H54 (cell line): Measurements from ENCODE around the gene DHRS3.

Experiments used
- DNase-seq: peaks from one replicate; pipeline ENCODE4 v3.0.0; 2011; ENCODE audit warnings: low spot score, mixed read lengths; ENCODE audit not compliant: insufficient read length
- FAIRE-seq: peaks from 3 replicates; lab custom pipeline; 2011; peaks lifted over from hg19 to GRCh38; lab: Jason Lieb, UNC
- POLR2A ChIP-seq: IDR thresholded peaks from 2 replicates; pipeline ENCODE4 v1.6.1; 2011; ENCODE audit warnings: low read depth, mild to moderate bottlenecking, low read length

Gene DHRS3

DNA sequence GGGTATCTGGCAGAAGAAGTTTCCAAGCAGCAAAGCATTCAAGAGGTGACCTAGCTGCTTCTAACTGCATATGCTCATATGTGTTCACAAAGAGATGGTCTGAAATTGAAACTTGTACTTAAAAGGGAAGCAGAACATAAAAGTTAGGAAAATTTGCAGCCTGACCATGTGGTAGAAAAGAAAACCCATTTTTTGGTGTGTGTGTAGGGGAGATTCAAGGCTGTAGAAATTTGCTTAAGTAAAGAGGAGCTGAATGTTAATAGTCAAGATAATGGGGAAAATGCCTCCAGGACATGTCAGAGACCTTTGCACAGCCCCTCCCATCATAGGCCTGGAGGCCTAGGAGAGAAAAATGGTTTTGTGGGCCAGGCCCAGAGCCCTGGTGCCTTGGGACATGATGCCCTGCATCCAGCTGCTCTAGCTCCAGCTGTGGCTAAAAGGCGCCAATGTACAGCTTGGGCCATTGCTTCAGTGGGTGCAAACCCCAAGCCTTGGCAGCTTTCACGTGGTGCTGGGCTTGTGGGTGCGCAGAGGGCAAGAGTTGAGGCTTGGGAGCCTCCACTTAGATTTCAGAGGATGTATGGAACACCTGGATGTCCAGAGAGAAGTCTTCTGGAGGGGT lies 54.9 kb downstream of the DHRS3 start:
- TF ChIP-seq POLR2A = no peak
- no peak for FAIRE-seq

GRCh38 chr1:12561121-12561520 lies 56.9 kb downstream of the DHRS3 start:
- FAIRE-seq = no peak
- TF ChIP-seq POLR2A = no peak
- no peak for DNase-seq

More for the DNA sequence above, 54.9 kb downstream of the DHRS3 start:
- DNase-seq = no peak

DNA sequence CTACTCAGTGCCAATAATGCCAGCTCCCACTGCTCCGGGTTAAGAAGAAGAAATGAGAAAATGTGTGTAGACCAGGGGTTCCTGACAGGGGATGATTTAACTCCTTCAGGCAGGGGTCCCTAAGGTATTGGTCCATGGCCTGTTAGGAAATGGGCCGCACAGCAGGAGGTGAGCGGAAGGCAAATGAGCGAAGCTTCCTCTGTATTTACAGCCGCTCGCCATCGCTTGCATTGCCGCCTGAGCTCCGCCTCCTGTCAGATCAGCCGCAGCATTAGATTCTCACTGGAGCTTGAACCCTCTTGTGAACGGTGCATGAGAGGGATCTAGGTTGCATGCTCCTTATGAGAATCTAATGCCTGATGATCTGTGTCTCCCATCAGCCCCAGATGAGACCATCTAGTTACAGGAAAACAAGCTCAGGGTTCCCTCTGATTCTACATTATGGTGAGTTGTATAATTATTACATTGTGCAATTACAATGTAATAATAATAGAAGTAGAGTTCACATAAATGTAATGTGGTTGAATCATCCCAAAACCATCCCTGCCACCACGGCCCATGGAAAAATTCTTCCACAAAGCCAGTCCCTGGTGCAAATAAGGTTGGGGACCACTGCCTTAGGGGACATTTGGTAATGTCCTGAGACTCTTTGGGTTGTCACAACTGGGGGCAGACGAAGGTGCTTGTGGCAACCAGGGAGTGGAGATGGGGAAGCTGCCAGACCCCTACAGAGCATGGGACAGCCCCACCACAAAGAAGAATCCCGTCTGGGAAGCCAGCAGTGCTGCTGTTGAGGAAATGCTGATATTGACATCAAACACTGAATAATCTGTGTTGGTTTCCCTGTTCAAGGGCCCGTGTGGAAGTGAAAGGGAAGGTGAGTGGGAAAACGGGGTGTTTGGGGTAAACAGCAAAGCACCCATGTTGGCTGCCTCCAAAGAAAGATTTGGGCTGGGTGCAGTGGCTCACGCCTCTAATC lies 60.8 kb downstream of the DHRS3 start:
- DNase-seq (no peak), FAIRE-seq (no peak)
- no peak for TF ChIP-seq POLR2A

DNA sequence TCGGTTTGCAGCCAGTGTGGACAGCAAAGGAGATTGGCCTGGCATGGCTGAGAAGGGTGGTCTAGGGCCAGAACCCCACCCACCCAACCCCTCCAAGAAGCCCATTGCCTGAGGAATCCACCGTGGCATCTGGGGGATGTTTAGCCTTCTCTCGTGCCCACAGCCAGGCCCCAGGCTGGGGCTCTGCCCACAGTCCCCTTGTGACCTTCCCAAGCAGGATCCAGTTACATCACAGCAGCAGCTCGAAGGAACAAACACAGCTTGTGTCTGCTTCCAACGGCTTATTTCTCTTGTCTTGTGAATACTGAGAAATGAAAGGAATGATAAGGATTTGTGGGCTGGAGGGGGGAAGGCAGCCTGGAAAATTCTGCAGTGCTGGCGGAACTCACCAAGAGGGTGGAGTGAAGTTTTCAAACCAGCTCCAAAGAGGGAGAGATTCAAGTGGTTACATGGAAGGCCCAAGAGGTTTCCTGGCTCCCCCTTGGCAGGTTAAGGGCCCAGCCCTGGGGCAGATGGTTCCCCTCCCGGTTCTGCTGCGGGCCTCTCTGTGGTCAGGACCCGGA lies 61.6 kb downstream of the DHRS3 start:
- FAIRE-seq = no peak
- no peak for TF ChIP-seq POLR2A

DNA sequence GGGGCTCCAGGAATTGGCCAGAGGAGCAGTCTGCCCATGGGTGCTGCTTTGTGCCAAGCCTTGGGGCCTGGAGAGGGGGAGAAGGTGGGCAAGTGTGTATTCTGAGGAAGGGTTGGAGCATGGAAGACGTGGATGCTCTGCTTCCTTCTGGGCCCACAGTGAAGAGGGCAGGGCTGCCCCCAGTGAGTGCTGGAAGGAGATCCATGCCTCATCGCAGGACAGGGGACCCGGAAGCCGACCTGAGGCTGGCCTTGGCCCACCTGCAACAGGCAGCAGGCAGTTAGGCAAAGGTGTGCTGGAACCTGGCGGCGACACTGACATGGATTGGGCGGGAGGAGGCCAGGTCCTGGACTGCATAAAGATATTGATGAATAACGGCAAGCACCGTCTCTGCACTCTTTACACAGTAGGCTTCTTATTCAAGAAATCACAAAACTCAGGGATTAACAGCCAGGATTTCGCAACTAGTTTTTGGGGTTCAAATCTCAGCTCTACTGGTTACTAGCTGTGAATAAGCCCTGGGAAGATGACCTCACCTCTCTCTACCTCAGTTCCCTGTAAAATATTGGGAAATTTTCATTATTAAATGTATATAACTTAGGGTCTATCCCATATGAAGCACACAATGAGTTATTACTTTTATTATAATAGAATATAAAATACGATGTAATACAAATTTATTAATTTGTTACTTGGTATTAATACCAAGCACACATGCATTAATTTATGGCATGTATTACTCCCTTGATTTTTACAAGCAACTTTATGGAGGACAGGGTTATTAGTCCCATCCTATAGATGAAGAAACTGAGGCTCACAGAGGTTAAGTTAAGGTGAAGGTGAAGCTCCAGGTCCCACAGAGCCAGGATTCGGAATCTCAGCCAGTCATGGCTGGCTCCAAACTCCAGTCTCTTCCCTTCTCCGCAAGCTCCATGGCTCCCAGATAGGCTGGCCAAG lies 62.3 kb downstream of the DHRS3 start:
- FAIRE-seq (no peak), DNase-seq (no peak)
- no peak for TF ChIP-seq POLR2A

More for the DNA sequence above, 61.6 kb downstream of the DHRS3 start:
- no peak for DNase-seq

GRCh38 chr1:12554521-12555305 lies 63.3 kb downstream of the DHRS3 start:
- FAIRE-seq (no peak), DNase-seq (no peak)
- TF ChIP-seq POLR2A = no peak

- FAIRE-seq (no peak), DNase-seq (no peak)
- TF ChIP-seq POLR2A = no peak
Observed at GRCh38 chr1:12553963-12554362, 64.0 kb downstream of the DHRS3 start.

GRCh38 chr1:12552951-12553921 lies 64.8 kb downstream of the DHRS3 start:
- FAIRE-seq (no peak), DNase-seq (no peak)
- no peak for TF ChIP-seq POLR2A

DNA sequence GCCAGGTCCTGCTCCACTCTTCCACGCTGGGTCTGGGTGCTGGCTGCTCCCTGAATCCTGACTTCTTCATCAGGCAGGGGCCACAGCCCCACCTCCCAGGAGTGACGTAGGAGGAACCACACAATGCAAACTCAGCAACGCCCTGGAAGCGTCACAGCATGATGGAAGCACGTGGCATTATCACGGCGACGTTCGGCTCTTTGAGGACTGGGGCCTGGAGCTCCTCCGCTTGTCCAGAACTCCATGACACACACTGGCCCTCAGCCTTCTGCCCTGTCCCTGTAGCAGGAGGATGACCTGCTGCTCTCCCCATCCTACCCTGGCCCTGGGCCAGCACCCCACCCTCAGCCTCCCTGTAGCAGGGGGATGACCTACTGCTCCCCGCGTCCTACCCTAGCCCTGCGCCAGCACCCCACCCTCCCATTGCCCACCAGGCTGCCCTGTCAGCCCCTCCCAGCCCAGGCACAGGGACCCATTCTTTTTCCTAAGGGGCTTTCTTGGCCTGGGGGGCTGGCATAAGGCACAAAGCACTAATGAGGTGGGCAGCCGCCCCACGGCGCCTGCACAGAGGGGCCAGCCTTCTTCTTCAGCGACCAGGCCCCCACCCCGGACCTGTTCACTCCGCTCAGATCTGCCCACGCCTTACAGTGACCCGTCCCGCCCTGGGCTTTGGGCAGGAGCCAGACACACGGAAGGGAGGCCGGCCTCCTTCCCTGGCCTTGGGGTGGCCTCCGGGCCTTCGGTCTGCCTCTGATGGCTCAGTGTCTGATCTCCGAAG lies 65.7 kb downstream of the DHRS3 start:
- DNase-seq (no peak), FAIRE-seq (no peak)
- TF ChIP-seq POLR2A = no peak

DNA sequence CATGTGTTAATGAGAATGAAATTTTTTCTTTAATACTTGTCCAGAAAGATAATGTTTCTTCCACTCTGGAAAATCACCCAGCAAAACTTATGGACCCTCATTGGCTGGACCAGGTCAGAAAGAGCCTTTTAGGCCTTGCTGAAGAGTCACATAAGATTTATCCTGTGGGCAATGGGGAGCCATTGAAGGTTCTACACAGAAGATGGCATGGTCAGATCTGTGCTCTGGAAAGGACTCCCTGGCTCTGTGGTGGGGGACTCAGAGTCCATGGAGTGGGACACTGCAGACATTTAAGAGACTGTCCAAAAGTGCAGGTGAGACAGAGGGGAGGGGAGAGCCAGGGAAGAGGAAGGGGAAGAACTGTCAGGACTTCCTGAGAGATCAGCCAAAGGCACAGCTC lies 66.4 kb downstream of the DHRS3 start:
- DNase-seq = no peak
- no peak for FAIRE-seq
- TF ChIP-seq POLR2A = no peak
